IgD-negative memory B cell (primary cell): ENCODE measurements around the gene CDCA3. TPM values are rescaled to one million over a fixed set of nuclear protein-coding genes. Genes with fewer than 3 reads are reported as not detected.

Source experiments
- H3K27ac Mint-ChIP-seq, 3 donors: one replicate each; pipeline ENCODE4 v1.8.0; 2020 to 2022; ENCODE audit warnings: mild to moderate bottlenecking in 3 of 3, mixed read lengths in 3 of 3, moderate library complexity in 1 of 3
- H3K27me3 Mint-ChIP-seq: one replicate; pipeline ENCODE4 v1.8.0; 2021; ENCODE audit warnings: mixed read lengths
- H3K36me3 Mint-ChIP-seq: one replicate; pipeline ENCODE4 v1.8.0; 2020; ENCODE audit warnings: mild to moderate bottlenecking, mixed read lengths
- H3K4me1 Mint-ChIP-seq, 3 donors: one replicate each; pipeline ENCODE4 v1.8.0; 2020 to 2022; ENCODE audit warnings: mixed read lengths in 3 of 3, mild to moderate bottlenecking in 1 of 3
- H3K4me3 Mint-ChIP-seq, 4 donors: one replicate each; pipeline ENCODE4 v1.8.0; 2020 to 2022; ENCODE audit warnings: mild to moderate bottlenecking in 4 of 4, mixed read lengths in 4 of 4, moderate library complexity in 3 of 4
- H3K9me3 Mint-ChIP-seq, 3 donors: one replicate each; pipeline ENCODE4 v1.8.0; 2020 to 2021; ENCODE audit warnings: mixed read lengths in 3 of 3, mild to moderate bottlenecking in 1 of 3
- polyA plus RNA-seq: library from polyadenylated mRNA; unstranded; fragments of 300-500 nt; fragmentation: Illumina TruSeq; gene quantifications from one replicate; pipeline ENCODE4 v1.2.3, GENCODE V29; 2021

The CDCA3 gene
- polyA plus RNA-seq, 1 donor from 2014 or later, result 0.60 TPM

- Mint-ChIP-seq H3K27ac (peak overlapping the region in 1 of 3 donors; percentile 1), H3K36me3 (peaks cover 5% of the 10 kb centered on the region), H3K4me1 (peaks cover 0 to 16% (median 11%) of the 10 kb centered on the region in 3 donors), H3K4me3 (peak overlapping the region in 1 of 4 donors; percentile 43), H3K9me3 (no peaks in the 10 kb centered on the region), H3K27me3 (peaks cover 73% of the 10 kb centered on the region)
These were observed 25.5 kb downstream of the CDCA3 start for GRCh38 chr12:6825398-6826124.

DNA sequence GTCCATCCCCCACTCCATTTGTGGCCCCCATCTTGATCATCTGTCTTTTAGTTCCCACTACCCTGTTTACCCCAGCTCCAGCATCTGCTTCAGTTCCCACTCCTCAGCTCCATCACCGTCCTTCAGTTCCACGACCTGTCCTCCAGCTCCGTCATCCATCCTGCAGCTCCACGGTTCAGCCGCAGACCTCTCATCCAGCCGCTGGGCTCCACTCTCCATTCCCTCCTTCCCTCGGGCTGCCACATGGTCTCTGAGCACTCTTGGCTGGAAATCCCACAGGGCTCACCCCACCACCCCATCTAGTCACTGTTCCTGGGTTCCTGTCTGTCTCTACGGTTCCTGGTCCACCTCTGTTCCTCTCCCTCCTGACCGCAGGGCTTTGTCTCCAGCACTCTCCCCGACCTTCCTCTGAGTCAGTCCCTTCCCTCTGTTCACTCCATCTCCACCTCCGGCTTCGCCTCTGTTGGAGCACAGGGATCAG lies 26.1 kb downstream of the CDCA3 start:
- H3K27ac Mint-ChIP-seq, result no peak overlapping the region
- no peak overlapping the region for H3K4me3 Mint-ChIP-seq
- H3K9me3 Mint-ChIP-seq, result no peaks in the 10 kb centered on the region
- peaks cover 4% of the 10 kb centered on the region for H3K36me3 Mint-ChIP-seq
- peaks cover 68% of the 10 kb centered on the region for H3K27me3 Mint-ChIP-seq
- H3K4me1 Mint-ChIP-seq, result peaks cover 0 to 16% (median 11%) of the 10 kb centered on the region in 3 donors

DNA sequence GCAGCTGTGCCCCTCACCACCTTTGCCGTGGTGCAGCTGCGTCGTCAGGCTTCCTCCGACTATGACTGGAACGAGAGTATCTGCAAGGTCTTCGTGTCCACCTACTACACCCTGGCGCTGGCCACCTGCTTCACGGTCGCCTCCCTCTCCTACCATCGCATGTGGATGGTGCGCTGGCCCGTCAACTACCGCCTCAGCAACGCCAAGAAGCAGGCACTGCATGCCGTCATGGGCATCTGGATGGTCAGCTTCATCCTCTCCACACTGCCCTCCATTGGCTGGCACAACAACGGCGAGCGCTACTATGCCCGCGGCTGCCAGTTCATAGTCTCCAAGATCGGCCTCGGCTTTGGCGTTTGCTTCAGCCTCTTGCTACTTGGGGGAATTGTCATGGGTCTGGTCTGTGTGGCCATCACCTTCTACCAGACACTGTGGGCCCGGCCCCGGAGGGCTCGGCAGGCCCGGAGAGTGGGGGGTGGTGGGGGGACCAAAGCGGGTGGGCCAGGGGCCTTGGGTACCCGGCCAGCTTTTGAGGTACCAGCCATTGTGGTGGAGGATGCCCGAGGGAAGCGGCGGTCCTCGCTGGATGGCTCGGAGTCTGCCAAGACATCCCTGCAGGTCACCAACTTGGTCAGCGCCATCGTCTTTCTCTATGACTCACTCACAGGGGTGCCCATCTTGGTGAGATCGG lies 26.9 kb downstream of the CDCA3 start:
- no peak overlapping the region for H3K27ac Mint-ChIP-seq
- H3K36me3 Mint-ChIP-seq, result peaks cover 4% of the 10 kb centered on the region
- H3K4me1 Mint-ChIP-seq, result peaks cover 0 to 15% (median 11%) of the 10 kb centered on the region in 3 donors
- H3K27me3 Mint-ChIP-seq, result peaks cover 65% of the 10 kb centered on the region
- H3K9me3 Mint-ChIP-seq, result no peaks in the 10 kb centered on the region
- H3K4me3 Mint-ChIP-seq, result no peak overlapping the region

DNA sequence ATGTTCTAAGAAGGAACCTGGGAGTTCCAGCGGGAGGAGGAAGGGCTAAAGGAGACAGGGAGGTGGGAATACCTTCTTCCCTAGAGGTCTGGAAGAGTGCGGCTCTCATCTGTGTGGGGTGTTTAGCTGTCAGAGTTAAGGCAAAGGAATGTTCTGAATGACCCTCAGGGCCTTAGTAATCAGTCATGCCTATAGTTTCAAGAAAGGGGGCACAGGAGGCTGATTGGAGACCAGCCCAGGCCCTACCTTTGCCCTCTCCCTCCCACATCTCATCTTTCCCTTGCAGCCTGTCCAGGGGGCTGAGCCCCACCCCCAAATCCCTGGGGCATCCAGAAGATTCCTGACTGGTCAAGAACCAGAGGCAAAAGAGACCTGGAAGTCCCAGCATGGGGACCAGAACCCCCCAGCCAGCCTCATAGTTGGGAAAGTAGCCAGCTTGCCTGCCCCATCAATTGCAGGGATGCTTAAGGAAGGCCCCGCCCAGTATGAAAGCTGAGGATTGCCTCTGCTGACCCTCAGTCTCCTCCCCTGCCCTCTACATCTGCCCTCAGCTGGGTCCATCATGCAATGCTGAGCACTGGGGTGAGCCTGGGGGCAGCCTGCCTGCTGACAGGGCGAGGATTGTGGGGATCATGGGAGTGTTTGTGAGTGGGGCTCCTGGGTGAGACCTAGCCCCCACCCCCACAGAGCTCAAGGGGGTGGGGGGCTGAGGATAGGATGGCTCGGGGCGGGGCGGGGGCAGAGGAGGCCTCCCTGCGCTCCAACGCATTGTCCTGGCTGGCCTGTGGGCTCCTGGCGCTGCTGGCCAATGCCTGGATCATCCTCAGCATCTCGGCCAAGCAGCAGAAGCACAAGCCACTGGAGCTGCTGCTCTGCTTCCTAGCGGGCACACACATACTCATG lies 27.7 kb downstream of the CDCA3 start:
- peaks cover 4% of the 10 kb centered on the region for H3K36me3 Mint-ChIP-seq
- no peak overlapping the region for H3K27ac Mint-ChIP-seq
- H3K4me1 Mint-ChIP-seq, result peaks cover 0 to 11% (median 11%) of the 10 kb centered on the region in 3 donors
- H3K27me3 Mint-ChIP-seq, result peaks cover 60% of the 10 kb centered on the region
- H3K4me3 Mint-ChIP-seq, result no peak overlapping the region
- H3K9me3 Mint-ChIP-seq, result no peaks in the 10 kb centered on the region

GRCh38 chr12:6822426-6823135 lies 28.5 kb downstream of the CDCA3 start:
- H3K27ac Mint-ChIP-seq, result no peak overlapping the region
- H3K4me1 Mint-ChIP-seq, result peaks cover 0 to 9% (median 8%) of the 10 kb centered on the region in 3 donors
- H3K4me3 Mint-ChIP-seq, result no peak overlapping the region
- peaks cover 2% of the 10 kb centered on the region for H3K36me3 Mint-ChIP-seq
- peaks cover 57% of the 10 kb centered on the region for H3K27me3 Mint-ChIP-seq
- H3K9me3 Mint-ChIP-seq, result no peaks in the 10 kb centered on the region

- Mint-ChIP-seq H3K27ac (no peak within 1 kb of the TSS), H3K4me1 (peaks cover under 1 to 6% (median 5%) of the 10 kb centered on the region in 3 donors), H3K9me3 (no peaks in the 10 kb centered on the region)
These were observed 29.3 kb downstream of the CDCA3 start, which contains the start of gene GPR162 for GRCh38 chr12:6821591-6822425. Gene GPR162, plus strand, starts transcription at chr12:6821821. Its CDS starts 2,078 bp downstream, at chr12:6823899.

GRCh38 chr12:6820166-6820565 lies 30.9 kb downstream of the CDCA3 start:
- peaks cover 34% of the 10 kb centered on the region for H3K27me3 Mint-ChIP-seq
- H3K4me1 Mint-ChIP-seq, result peaks cover 4 to 6% (median 5%) of the 10 kb centered on the region in 3 donors
- H3K9me3 Mint-ChIP-seq, result peaks cover 0 to 2% (median 0%) of the 10 kb centered on the region in 3 donors
- H3K36me3 Mint-ChIP-seq, result peaks cover 2% of the 10 kb centered on the region
- peak overlapping the region in 1 of 4 donors; percentile 61 for H3K4me3 Mint-ChIP-seq
- H3K27ac Mint-ChIP-seq, result no peak overlapping the region

More at GRCh38 chr12:6821591-6822425, 29.3 kb downstream of the CDCA3 start, which contains the start of gene GPR162:
- Mint-ChIP-seq H3K27me3 (peaks cover 49% of the 10 kb centered on the region), H3K4me3 (peak within 1 kb of the TSS in 2 of 4 donors; percentile 67 to 78), H3K36me3 (peaks cover 2% of the 10 kb centered on the region)

- H3K4me3 Mint-ChIP-seq, result no peak overlapping the region
- peaks cover 0 to 2% (median 0%) of the 10 kb centered on the region in 3 donors for H3K9me3 Mint-ChIP-seq
- peaks cover 31% of the 10 kb centered on the region for H3K27me3 Mint-ChIP-seq
- H3K36me3 Mint-ChIP-seq, result peaks cover 2% of the 10 kb centered on the region
- H3K27ac Mint-ChIP-seq, result no peak overlapping the region
- H3K4me1 Mint-ChIP-seq, result peaks cover 4 to 6% (median 5%) of the 10 kb centered on the region in 3 donors
These were observed 31.7 kb downstream of the CDCA3 start for GRCh38 chr12:6819106-6820030.

DNA sequence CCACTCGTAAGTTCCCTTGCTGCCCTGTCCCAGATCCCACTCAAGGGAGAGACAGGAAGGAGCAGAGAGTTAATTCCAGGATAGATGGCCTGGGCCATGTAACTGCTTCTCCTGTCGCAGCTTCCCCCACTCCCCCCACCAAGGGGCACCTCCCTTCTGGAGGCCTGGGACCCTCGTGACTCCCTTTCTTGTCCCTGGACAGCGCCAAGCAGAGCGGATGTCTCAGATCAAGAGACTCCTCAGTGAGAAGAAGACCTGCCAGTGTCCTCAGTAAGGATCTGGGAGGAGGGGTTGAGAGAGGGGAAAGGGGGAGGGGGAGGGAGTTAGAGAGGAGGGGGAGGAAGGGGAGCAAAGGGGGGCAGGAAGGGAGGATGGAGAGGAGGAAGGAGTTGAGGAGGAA lies 32.4 kb downstream of the CDCA3 start:
- Mint-ChIP-seq H3K36me3 (peaks cover 2% of the 10 kb centered on the region), H3K4me3 (peak overlapping the region in 1 of 4 donors; percentile 32), H3K27ac (peak overlapping the region in 2 of 3 donors; percentile 53 to 54), H3K9me3 (peaks cover 0 to 2% (median 0%) of the 10 kb centered on the region in 3 donors), H3K27me3 (peaks cover 25% of the 10 kb centered on the region), H3K4me1 (peaks cover 4 to 5% (median 4%) of the 10 kb centered on the region in 3 donors)

DNA sequence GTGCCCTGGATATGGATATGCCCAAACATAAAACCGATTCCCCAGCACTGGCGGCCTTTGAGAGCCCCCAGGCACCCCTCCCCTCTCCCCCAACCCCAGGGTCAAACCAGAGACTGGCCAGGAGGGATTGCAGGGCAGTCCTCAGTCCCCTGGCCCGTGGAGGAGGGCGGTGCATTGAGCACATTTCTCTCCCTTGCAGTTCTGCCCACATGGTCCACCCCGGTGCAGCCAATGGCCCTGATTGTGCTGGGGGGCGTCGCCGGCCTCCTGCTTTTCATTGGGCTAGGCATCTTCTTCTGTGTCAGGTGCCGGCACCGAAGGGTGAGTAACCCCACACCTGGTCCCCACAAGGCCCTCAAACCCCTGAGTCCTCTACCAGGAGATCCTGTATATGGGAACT lies 32.9 kb downstream of the CDCA3 start:
- H3K4me3 Mint-ChIP-seq, result peak overlapping the region in 1 of 4 donors; percentile 32
- peak overlapping the region in 2 of 3 donors; percentile 53 to 54 for H3K27ac Mint-ChIP-seq
- peaks cover 0 to 2% (median 0%) of the 10 kb centered on the region in 3 donors for H3K9me3 Mint-ChIP-seq
- peaks cover 21% of the 10 kb centered on the region for H3K27me3 Mint-ChIP-seq
- H3K4me1 Mint-ChIP-seq, result peaks cover 4 to 7% (median 5%) of the 10 kb centered on the region in 3 donors
- H3K36me3 Mint-ChIP-seq, result peaks cover 2% of the 10 kb centered on the region

DNA sequence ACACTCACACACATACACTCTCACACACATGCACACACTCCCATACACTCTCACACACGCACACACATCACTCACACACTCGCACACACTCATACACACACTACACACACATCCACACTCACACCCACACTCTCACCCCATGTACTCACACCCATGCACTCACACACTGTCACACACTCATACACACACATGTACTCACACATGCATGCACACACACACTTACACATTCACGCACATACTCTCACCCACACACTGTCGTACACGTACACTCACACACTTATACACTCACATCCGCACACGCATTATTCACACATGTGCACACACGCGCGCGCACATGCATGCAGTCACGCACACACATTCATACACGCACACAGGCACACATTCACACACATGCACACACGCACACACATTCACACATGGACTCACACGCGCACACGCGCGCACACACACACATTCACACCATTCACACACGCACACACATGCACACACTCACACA lies 33.4 kb downstream of the CDCA3 start:
- Mint-ChIP-seq H3K36me3 (peaks cover 2% of the 10 kb centered on the region), H3K9me3 (peaks cover 0 to 2% (median 0%) of the 10 kb centered on the region in 3 donors), H3K27me3 (peaks cover 21% of the 10 kb centered on the region), H3K4me1 (peaks cover 5 to 7% (median 6%) of the 10 kb centered on the region in 3 donors), H3K4me3 (no peak overlapping the region), H3K27ac (no peak overlapping the region)

DNA sequence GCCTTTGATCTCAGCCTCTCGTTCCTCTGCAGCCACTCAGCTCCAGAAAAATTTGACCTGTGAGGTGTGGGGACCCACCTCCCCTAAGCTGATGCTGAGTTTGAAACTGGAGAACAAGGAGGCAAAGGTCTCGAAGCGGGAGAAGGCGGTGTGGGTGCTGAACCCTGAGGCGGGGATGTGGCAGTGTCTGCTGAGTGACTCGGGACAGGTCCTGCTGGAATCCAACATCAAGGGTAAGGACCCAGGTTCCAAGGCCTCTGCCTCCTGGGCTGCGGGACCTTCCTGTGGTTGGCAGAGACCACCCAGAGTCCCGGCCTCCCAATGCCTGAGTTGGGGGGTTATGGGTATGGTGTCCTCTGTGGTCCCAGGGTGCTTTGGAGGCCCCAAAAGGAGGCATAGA lies 34.0 kb downstream of the CDCA3 start:
- no peak overlapping the region for H3K4me3 Mint-ChIP-seq
- H3K4me1 Mint-ChIP-seq, result peaks cover 10 to 12% (median 11%) of the 10 kb centered on the region in 3 donors
- H3K27me3 Mint-ChIP-seq, result peaks cover 16% of the 10 kb centered on the region
- H3K27ac Mint-ChIP-seq, result no peak overlapping the region
- peaks cover 0 to 2% (median 0%) of the 10 kb centered on the region in 3 donors for H3K9me3 Mint-ChIP-seq
- peaks cover 2% of the 10 kb centered on the region for H3K36me3 Mint-ChIP-seq
